ENCODE results near the gene ACSL6.

The ACSL6 gene

GRCh38 chr5:132044207-132044606, 32.7 kb upstream of the ACSL6 start:
- no peak for DNase-seq

DNA sequence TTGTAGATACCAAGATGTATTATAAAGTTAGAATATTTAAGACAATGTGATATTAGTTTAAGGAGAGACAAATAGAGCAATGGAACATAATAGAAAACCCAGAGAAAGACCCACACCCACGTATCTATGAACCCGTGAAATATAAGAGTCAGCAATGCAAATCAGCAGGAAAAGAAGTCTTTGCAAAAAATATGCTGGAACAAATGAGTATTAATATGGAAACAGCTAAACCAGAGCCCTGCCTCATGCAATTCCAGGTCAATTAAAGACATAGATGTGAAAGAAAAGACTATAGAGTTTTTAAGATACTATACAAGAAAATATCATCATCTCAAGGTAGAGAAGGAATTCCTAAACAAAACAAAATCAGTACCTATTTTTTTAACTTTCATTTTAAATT, 25.9 kb upstream of the ACSL6 start:
- no peak for DNase-seq

GRCh38 chr5:132033122-132033521, 21.7 kb upstream of the ACSL6 start:
- no peak for DNase-seq

DNA sequence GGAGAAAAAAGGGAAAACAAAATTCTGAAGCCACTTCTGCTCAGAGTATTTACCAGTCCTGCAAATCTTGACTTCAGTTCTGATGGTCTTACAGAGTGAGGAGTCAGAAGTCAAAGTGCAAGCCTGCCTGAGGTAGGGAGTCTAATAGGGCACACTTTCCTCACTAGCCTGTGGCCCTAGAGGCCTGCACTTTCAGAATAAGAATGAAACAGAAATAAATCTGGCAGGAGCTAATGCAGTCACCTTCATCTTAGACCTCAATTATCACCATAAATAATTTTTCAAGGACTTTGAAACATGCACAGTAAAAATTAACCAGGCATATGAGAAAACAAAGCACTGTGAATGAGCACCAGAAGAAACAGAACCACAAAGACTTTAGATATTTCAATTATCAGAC, 20.7 kb upstream of the ACSL6 start:
- no peak for DNase-seq

DNA sequence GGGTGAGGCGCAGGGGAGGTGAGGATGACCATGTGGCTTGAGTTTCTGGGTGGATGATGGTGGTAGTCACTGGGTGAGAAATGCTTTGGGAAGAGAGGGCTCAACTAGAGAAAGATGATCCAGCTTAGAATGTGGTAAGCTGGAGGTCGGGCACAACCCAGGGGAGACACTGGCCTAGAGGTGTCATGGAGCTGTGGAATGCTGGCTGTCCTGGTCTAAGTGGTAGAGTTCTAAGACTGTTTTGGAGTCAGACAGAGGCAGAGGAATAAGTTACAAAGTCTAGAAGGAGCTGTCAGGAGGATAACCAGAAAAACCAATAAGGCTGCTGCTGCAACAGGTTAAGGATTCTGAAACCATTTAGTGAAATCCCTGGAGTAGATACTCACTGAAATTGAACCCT, 19.2 kb upstream of the ACSL6 start:
- DNase-seq, result no peak

DNA sequence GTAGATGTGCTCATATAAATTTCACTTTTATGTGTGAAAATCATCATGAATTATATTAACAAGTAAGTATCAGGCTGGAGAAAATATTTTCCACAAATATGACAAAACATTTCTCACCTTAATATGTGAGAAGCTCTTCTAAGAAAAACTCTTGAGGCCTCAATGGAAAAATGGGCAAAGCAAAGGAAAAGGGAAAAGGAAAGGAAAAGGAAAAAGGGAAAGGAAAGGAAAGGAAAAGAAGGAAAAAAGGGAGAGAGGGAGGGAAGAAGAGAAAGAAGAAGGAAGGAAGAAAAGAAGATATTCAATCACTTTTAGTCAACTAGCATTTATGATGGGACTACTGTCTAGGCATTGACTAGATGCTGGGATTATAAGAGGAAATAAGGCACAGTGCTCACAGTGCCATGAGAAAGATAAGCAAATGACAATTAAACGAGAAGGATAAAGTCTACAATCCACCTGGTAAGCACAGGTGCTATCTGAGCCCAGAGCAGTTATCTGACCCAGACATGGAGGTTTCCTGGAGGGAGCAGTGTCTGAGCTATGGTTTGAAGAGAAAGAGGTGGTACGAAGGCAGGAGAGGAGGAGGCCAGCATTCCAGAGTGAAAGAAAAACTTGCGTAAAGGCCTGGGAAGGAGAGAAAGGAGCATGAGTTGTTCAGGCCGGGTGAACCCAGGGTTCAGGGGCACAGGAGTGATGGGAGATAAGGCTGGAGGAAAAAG, 18.3 kb upstream of the ACSL6 start:
- no peak for DNase-seq

- DNase-seq, result no peak
Observed at GRCh38 chr5:132027027-132027426, 15.6 kb upstream of the ACSL6 start.

DNA sequence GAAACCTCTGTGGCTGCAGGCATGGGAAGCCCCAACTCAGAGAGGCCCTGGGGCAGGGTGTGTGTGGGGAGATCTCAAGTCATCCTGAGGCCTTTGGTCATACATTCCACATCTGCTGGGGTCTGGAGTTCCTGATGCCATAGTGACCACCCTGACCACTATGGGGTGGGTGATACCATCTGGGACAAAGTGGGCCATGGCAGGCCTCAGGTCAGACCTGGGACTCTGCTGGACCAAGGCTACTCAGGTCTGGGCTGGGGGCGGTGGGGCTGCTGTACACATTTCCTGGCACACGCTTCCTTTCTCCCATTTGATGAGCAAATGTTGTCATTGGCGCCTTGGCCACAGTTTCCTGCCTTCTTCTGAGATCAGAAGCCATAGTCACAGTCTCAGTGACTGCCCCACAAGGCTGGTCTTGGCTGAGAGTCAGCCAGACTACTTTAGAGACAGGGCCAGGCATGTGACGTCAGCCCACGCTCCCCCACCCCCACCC, 15.1 kb upstream of the ACSL6 start:
- no peak for DNase-seq

DNA sequence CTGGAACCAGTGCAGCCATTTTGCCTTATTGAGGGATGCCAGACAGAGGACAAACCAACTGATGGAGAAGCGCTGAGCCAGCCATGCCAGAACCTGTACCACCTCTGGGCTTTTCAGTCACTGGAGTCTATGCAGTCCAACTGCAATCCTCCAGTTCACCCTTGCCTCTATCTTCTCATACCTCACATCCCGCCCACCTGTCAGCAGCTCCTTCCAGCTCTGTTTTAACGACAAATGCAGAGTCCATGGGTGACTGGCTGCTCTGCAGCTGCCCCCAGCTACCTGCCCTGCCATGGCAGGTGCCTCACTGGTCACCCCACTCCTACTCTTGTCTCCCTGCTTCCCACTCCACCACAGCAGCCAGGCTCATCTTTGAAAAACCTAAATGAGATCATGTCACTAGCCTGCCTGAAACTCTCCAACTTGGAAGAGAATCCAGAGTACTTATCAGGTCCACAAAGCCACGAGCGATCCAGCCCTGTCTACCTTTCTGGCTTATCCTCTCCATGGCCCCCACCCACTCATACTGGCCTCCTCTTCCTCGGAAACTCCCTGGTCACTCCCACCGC, 14.0 kb upstream of the ACSL6 start:
- no peak for DNase-seq

DNA sequence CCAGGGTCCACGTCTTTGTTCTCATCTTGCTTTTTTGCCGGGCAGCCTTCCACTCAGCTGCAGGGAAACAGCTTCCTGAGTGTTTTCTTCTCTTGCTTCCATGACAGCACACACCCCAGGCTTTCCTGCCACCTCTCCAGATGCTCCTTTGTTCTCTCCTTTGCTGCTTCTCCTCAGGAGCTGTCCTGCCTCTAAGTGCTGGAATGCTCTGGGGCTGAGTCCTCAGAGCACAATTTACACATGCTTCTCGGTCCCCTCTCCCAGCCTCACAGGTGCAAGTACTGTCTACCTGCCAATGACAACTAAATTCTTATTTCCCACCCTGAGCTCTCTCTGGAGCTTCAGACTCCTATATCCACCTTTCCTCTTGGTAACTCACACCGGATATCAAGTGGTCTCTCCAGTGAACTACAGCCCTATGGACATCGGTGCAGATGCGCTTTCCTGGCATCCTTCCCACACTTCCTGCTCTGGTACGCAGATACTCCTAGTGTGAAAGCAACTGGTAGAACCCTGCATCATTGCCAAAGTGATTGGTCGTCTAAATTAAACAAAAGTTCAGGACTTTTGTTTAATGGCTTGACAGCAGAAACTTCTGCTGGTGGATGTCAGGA, 13.4 kb upstream of the ACSL6 start:
- DNase-seq, result no peak

GRCh38 chr5:132024117-132024435, 12.6 kb upstream of the ACSL6 start:
- no peak for DNase-seq

DNA sequence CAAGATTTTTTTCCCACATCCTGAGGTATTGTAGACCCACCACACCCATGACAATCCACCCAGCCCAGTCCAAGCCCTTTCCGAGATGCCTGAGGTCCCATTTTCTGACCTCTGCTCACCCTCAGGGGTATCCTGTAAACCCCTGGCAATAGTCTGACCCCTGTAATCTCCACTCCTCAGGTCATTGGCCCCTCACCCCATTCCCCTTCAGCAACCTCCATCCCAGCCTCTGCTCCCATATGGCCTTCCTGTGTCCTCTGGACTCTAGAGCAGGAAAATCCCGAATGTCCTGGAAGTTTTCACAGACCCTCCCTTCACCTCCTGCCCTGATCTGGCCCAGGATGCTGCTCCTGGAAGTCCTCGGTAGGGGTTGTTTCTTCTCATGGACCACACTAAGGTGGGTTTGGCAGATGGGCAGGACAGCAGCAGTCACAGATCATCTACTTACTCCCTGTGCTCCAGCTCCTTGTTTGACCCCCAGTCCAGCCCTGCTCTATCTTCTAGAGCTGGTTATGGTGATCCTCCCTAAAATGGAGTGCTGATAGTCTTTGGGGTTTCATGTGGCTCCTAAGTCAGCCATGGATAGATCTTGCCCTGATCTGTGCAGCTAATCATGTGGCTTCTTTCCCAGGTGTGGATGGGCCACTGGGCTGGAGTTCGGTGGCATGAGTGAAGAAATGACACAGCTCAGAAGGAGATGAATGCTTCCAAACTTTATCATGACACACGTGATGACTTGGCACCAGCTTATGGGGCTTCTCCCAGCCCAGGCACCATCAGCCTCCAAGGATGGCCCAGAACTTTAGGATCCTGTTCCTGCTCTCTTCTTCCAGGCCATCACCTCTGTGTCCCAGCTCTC, 12.0 kb upstream of the ACSL6 start:
- no peak for DNase-seq

- DNase-seq, result no peak
Observed at GRCh38 chr5:132022737-132023136, 11.3 kb upstream of the ACSL6 start.

DNA sequence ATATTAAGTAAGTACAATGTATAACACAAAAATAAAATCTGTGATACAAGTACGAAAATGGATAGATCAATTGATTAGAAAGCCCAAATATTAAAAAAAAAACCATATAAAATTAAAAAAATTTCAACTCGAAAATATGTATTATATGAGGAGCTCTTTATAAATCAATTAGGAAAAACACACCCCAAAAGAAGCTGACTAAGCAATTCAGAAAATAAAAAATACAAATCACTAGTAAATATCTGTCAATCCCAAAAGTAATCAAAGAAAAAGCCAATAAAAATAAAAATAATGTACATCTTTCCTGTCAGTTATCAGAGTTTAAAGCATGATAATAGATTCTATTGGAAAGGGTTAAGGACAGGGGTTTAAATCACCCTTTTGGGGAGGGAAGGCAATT, 10.2 kb upstream of the ACSL6 start:
- DNase-seq, result no peak

- no peak for DNase-seq
Observed at GRCh38 chr5:132020568-132021339, 9.3 kb upstream of the ACSL6 start.

DNA sequence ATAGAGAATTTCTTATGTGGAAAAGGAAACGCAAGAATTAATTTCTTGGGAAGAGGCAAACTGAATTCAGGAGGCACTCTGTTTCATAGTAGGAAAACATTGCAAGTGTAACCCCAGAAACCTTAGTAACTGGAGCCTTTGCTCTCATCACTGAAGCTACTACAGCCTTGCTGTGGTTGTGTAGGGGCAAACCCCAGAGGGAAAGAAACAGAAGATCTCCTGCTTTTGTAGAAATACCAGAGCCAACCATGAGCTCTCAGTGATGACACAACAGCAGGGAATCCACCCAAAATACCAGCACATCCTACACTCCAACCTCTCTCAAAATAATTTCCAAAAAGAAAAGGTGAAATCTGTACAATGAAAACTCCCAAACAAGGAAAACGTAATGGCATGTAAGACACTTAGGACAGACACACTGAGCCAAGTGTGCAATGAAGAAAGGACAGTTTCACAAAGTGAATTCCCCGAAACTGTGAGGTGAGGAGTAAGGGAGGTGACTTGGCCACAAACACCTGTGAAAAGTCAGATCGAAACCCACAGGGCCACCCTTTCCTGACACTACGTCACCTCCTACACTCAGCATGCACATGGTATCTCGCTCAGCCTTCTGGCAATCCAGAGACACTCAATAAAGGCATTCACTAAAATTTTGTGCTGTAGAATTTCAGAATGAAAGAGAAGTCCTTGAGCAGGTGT, 8.5 kb upstream of the ACSL6 start:
- no peak for DNase-seq

DNA sequence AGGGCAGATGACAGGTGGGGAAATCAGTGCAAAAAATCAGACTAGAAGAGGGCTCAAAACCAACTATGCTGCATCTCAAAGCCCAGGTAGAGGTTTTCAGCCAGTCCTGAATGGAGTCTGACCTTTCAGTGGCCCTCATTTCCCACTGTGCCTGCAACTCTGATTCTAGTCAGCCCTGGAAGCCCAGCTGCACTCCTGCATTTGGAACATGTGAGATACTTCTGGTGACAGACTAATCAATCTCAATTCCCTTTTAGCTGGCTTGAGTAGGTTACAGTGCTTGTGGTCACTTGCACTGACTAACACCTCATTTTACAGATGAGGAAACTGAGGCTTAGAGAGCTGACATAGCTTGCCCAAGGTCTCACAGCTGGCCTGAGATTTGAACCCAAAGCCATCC, 7.9 kb upstream of the ACSL6 start:
- DNase-seq, result no peak

- DNase-seq, result no peak
Observed at GRCh38 chr5:132017738-132018625, 6.5 kb upstream of the ACSL6 start.

GRCh38 chr5:132017316-132017715, 5.9 kb upstream of the ACSL6 start:
- no peak for DNase-seq

GRCh38 chr5:132016721-132017250, 5.3 kb upstream of the ACSL6 start:
- no peak for DNase-seq

DNA sequence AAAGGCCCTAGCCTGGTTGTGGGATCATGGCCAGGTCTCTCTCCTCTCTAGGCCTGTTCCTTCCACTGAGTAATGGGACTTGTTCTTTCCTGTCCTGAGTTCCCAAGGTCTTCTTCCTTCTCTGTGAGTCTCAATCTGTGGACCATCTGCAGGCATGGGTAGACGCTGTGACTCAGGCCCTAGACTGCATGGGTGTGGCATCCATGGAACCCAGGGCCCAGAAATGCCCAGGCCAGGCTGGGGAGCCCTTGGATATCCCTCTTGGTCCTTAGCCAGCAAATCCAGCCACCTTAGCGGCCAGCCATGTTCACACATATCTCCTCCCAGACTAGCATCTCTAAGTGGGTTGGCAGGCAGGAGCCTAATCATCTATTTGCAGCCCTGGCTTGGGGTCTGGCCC, 2.3 kb upstream of the ACSL6 start:
- DNase-seq, result no peak
